Natural killer cell treated with Interleukin-12 subunit alpha and Interleukin-12 subunit beta and Interleukin-15 and Interleukin-18, amount 100 ng/mL, for 72 hours (primary cell): ENCODE measurements around the gene BCR. TPM values are rescaled to one million over a fixed set of nuclear protein-coding genes. Genes with fewer than 3 reads are reported as not detected.
A peak's percentile ranks its signal among the peaks of the same experiment; 100 is the strongest.

Experiments
- ATAC-seq, 2 donors: fragments of 150-1000 bp; cut with Tn5 transposase in 1 of 2; sonication (Bioruptor Pico), chemical (Tn5 transposase) in 1 of 2; 2 replicates each; pipeline ENCODE4 v1.10.0; 2021
- DNase-seq: peaks from one replicate; pipeline ENCODE4 v3.0.0; 2022; ENCODE audit warnings: low spot score
- H3K27ac Mint-ChIP-seq, 2 donors: 1 replicate in 1 of 2; 2 replicates in 1 of 2; pipeline ENCODE4 v1.8.0; 2022; ENCODE audit warnings: mixed read lengths in 2 of 2, mild to moderate bottlenecking in 1 of 2, moderate library complexity in 1 of 2
- H3K27me3 Mint-ChIP-seq, 2 donors: 1 replicate in 1 of 2; 2 replicates in 1 of 2; pipeline ENCODE4 v1.8.0; 2022; ENCODE audit warnings: mixed read lengths in 2 of 2
- H3K36me3 Mint-ChIP-seq: one replicate; pipeline ENCODE4 v1.8.0; 2022; ENCODE audit warnings: mixed read lengths
- H3K4me1 Mint-ChIP-seq, 2 donors: 1 replicate in 1 of 2; 2 replicates in 1 of 2; pipeline ENCODE4 v1.8.0; 2022; ENCODE audit warnings: low read depth in 2 of 2, mixed read lengths in 2 of 2, mild to moderate bottlenecking in 1 of 2
- H3K4me3 Mint-ChIP-seq: one replicate; pipeline ENCODE4 v1.8.0; 2022; ENCODE audit warnings: mixed read lengths
- H3K9me3 Mint-ChIP-seq: 2 replicates; pipeline ENCODE4 v1.8.0; 2022; ENCODE audit warnings: mixed read lengths
- total RNA-seq, 2 donors: library from RNA; stranded (reverse); gene quantifications; one replicate each; pipeline ENCODE4 v1.2.3, GENCODE V29; 2022

BCR gene
- total RNA-seq, 2 donors from 2014 or later: 55.4 to 65.8 TPM

DNA sequence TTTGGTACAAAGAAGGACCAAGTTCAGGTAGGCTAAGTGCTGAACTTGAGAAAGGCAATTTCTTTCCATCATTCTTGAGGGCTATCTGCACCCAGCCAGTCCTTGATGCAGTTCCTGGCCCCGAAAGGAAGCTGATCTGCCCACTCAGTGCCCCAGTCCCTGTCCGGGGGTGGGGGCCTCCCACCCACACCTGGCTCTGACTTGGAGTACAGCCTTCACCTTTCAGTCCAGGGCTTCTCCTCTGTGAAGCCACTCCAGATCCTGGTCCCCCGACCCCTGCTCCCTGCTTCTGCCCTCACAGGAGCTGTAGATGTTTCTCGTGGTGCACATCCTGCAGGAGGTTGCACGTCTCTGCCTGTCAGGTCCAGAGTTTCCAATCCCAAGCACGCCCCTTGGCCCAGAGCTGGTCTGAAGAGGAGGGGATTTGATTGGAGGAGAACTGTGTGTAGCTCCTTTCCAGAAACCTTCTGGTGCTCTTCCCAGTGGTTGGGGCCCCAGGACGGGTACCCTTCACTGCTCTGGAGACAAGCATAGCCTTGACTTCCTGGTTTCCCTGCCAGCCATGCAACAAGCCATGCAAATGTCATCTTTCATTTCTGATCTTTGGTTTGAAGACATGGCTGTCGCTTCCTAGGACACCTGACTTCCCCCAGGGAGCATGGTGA is 75.3 kb downstream of the BCR start:
- ATAC-seq (no peak), DNase-seq (no peak)
- Mint-ChIP-seq H3K36me3 (no peaks in the 10 kb centered on the region), H3K27me3 (no peaks in the 10 kb centered on the region), H3K4me3 (no peak overlapping the region), H3K9me3 (no peaks in the 10 kb centered on the region), H3K27ac (no peak overlapping the region), H3K4me1 (peaks cover 11 to 27% of the 10 kb centered on the region in 2 donors)

DNA sequence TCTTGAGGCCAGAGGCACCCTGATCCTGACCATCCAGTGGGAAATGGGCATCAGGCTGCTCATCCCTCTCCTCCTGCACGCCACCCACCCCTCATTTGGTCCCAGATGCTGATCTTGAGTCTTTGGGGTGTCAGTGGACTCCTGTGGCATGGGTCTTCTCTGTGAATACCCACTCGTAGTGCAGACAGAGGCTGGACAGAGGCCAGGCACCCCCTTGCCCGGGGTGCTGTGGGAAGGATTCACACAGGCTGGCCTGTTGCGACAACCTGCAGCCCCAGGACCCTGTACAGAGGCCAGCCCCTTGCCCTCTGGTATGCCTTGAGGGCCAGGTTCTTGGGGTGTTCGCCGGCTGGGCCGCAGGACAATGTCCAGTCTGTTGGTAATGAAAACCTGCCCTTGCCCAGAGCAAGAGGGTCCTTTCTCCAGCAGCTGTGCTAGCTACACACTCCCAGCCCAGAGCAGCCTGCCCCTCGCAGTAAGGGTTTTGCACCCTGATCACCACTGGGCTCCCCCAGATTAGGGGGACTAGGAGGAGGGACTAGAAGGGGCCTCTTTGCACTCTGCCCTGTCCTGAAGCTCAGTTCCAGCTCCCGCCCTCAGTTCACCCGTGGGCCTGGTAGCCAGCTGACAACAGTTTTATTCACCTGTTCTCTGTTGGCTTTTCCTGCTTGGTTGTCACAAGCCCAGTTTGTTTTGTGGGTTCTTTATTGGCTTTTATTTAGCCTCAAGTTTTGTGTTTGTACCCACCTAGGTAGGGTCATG is 76.0 kb downstream of the BCR start:
- ATAC-seq (no peak), DNase-seq (no peak)
- H3K4me1 Mint-ChIP-seq: peaks cover 11 to 23% of the 10 kb centered on the region in 2 donors
- no peaks in the 10 kb centered on the region for H3K27me3 Mint-ChIP-seq
- H3K4me3 Mint-ChIP-seq: no peak overlapping the region
- no peaks in the 10 kb centered on the region for H3K36me3 Mint-ChIP-seq
- peak overlapping the region; percentile 43 to 60 for H3K27ac Mint-ChIP-seq
- no peaks in the 10 kb centered on the region for H3K9me3 Mint-ChIP-seq

DNA sequence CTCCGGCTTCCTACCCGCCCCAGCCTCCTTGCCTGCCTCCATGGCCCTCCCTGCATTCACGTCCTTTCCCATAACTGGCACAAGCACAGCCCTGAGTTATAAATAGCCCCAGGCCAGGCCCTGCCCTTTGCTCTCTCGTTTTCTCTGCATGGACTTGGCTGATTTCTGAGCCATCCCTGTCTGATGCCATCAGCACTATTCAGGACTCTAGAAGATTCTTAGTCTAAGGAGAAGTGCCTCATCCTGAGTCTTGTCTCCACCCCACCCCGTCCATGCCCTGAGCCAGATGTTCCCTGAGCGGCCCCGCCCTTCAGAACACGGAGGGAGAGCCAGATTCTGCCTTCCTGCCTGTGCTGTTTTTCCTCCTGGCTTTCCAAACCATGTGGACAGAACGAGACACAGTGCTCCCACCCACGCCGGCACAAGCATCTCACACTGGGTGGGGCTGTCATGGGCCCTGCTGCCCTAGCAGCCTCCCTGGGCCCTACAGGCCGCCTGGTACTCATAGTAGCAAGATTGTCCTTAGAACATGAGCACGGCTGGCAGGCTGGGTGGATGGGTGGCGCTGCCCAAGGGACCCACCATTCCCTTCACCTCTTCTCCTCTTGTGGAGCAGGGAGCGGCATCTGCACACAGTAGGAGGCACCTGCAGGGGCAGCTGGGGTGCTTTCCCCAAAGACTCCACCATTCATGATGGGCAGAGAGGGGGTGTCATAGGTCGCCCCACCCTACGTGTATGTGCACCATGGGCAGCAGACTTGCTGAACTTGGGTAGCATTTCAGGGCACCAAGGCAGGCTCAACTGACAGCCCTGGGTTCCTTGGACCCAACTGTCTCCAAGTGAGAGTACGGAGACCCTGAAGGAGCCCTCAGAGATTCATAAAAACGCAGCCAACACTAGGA is 76.9 kb downstream of the BCR start:
- Mint-ChIP-seq H3K4me3 (no peak overlapping the region), H3K36me3 (no peaks in the 10 kb centered on the region), H3K9me3 (no peaks in the 10 kb centered on the region)

DNA sequence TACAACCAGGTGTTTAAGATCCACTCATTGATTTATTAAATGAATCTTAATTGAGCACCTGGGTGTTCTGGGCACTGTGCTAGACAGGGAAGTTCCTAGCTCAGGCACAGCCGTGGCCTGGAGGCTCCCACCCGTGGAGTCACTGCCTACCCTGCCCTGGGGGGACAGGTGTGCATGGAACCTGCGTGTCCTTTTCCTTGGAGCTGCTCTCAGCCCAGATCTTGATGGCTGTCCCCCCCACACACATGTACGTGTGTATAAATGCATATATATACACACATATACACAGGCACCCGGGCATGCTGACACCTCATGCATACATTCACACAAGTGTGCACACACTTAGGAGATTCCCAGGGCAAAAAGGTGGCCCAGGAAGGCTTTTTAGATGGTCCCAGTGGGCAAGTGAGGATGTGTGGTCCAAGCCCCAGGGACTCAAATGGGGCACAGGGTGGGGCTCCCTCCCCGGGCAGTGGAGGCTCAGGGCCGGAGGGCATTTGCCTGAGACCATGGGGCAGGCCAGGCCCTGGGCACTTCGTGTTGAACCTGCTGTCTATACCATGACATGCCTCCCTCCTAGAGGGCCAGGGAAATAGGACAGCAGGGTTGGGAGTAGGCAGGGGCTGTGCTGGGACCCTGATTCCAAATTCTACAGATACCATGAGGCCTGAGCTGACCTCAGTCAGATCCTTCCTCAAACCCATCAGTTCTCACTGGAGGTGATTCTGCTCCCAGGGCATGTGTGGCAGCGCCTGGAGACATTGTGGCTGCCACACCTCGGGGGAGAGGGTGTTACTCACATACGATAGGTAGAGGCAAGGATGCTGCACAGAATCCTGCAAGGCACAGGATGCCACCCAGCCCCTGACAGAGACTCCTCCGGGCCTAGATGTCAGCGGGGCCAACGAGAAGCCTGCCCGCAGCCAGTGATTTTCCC is 77.8 kb downstream of the BCR start:
- no peak for DNase-seq
- Mint-ChIP-seq H3K27ac (no peak overlapping the region), H3K4me1 (peaks cover 11 to 20% of the 10 kb centered on the region in 2 donors)

More for the DNA sequence above, 76.9 kb downstream of the BCR start:
- peaks cover 11 to 23% of the 10 kb centered on the region in 2 donors for H3K4me1 Mint-ChIP-seq
- peak overlapping the region; percentile 43 to 60 for H3K27ac Mint-ChIP-seq
- H3K27me3 Mint-ChIP-seq: no peaks in the 10 kb centered on the region
- DNase-seq (no peak), ATAC-seq (peak in 1 of 2 donors; percentile 76)

DNA sequence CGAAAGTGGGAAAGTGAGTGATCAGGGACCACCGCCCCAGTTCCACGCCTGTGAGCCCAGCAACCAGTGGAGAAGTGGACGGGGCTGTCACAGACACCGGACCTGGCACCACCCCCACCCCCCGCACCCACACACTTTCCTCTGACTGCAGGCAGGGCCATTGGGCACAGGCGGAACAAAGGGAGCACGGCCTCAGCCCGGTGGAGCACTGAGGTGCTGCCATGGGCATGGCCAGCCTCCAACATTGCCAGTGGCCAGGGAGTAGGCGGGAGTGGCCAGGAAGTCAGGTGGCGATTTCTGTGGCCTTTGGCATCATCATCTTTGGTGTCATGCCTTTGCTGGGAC is 78.5 kb downstream of the BCR start:
- H3K9me3 Mint-ChIP-seq: no peaks in the 10 kb centered on the region
- H3K4me3 Mint-ChIP-seq: no peak overlapping the region
- ATAC-seq (no peak), DNase-seq (no peak)
- H3K27ac Mint-ChIP-seq: no peak overlapping the region
- H3K36me3 Mint-ChIP-seq: no peaks in the 10 kb centered on the region
- no peaks in the 10 kb centered on the region for H3K27me3 Mint-ChIP-seq
- H3K4me1 Mint-ChIP-seq: peaks cover 17 to 25% of the 10 kb centered on the region in 2 donors

More for the DNA sequence above, 77.8 kb downstream of the BCR start:
- no peaks in the 10 kb centered on the region for H3K36me3 Mint-ChIP-seq
- H3K4me3 Mint-ChIP-seq: no peak overlapping the region
- ATAC-seq: no peak
- no peaks in the 10 kb centered on the region for H3K9me3 Mint-ChIP-seq
- H3K27me3 Mint-ChIP-seq: no peaks in the 10 kb centered on the region

DNA sequence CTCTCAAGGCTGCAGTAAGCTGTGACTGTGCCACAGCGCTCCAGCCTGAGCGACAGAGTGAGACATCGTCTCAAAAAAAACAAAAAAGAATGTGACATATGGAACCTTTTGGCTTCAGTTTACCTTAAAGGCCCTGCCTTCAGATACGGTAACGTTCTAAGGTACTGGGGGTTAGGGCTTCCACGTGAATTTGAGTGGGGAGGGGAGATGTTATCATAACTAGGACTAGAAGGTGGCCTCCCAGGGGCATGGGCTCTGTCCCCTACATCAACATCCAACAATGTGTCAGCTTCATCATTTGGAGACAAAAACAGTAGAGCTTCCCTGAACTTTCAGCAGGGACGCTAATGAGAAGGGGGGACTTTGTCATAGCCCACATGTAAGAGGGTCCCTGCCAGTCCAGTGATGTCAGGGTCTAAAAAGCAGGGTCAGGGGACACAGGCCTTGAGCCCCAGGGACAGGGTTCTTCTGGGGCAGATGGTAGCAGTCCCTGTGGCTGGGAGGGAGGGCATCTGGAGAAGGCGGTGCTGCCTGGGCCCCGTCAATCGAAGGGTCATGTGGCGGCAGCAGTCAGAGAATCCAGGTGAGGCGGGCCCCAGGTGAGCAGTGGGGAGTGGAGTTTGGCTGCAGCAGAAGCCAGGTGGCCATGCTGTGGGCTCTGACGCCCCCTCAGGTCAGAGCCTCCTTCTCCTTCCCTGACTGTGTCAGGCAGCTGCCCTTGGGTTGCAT is 79.8 kb downstream of the BCR start:
- no peak overlapping the region for H3K27ac Mint-ChIP-seq
- H3K36me3 Mint-ChIP-seq: no peaks in the 10 kb centered on the region
- H3K4me1 Mint-ChIP-seq: peaks cover 24 to 30% of the 10 kb centered on the region in 2 donors
- no peak overlapping the region for H3K4me3 Mint-ChIP-seq
- H3K9me3 Mint-ChIP-seq: no peaks in the 10 kb centered on the region
- ATAC-seq: no peak
- no peak for DNase-seq
- H3K27me3 Mint-ChIP-seq: no peaks in the 10 kb centered on the region

DNA sequence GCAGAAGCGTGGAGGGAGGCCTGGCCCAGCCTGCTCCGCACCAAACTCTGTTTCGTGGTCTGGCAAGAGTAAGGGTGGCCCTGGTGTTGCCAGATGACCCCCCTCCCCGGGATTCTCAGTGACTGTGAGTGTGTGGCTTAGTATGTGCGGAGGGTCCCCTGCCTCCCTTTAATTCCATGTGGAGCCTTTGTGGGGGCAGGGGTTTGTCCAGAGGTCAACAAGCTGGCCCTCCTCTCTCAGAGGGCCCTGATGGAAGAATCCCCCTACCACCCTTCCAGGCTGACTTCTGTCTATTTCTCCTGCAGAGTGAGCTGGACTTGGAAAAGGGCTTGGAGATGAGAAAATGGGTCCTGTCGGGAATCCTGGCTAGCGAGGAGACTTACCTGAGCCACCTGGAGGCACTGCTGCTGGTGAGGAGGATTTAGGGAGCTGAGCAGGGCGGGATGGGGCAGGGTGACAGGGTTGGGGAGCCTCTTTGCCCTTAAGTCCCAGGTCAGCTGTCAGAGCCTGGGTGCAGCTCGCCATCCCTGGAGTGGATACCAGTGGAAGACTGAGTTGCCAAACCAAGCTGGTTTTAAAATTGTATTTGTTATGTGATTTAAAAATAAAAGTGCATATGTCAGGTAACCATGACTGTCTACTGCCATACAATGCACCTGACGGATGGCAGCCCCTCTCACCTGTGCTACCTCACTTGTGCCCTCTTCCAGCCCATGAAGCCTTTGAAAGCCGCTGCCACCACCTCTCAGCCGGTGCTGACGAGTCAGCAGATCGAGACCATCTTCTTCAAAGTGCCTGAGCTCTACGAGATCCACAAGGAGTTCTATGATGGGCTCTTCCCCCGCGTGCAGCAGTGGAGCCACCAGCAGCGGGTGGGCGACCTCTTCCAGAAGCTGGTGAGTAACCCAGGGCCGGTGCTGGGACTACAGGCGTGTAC is 80.6 kb downstream of the BCR start:
- Mint-ChIP-seq H3K9me3 (no peaks in the 10 kb centered on the region), H3K36me3 (no peaks in the 10 kb centered on the region), H3K4me1 (peaks cover 29 to 31% of the 10 kb centered on the region in 2 donors), H3K27me3 (no peaks in the 10 kb centered on the region), H3K4me3 (no peak overlapping the region), H3K27ac (no peak overlapping the region)
- no peak for ATAC-seq
- no peak for DNase-seq

DNA sequence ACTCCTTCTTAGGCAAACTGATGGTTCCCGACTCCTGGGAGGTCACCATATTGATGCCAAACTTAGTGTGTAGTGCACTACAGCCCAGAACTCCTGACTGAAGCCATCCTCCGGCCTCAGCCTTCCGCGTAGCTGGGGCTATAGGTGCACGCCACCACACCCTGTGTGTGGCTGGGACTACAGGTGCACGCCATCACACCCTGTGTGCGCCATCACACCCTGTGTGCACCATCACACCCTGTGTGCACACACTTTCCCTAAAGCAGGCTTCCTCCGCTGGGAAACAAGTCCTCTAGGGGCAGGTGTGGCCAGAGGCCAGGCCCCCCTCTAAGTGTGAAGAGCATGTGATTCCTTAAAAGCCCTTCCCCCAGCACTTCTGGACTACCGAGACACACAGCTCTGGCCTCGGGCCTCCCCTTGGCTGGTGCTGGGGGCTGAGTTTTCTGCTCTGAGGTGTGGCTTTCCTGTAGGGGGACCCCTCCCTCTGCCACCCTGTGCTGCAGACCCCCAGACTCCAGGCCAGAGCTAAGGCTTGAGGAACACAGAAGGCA is 81.7 kb downstream of the BCR start:
- H3K27ac Mint-ChIP-seq: no peak overlapping the region
- DNase-seq (no peak), ATAC-seq (no peak)
- H3K27me3 Mint-ChIP-seq: no peaks in the 10 kb centered on the region
- no peaks in the 10 kb centered on the region for H3K36me3 Mint-ChIP-seq
- H3K9me3 Mint-ChIP-seq: no peaks in the 10 kb centered on the region
- H3K4me3 Mint-ChIP-seq: no peak overlapping the region
- peaks cover 27 to 30% of the 10 kb centered on the region in 2 donors for H3K4me1 Mint-ChIP-seq

DNA sequence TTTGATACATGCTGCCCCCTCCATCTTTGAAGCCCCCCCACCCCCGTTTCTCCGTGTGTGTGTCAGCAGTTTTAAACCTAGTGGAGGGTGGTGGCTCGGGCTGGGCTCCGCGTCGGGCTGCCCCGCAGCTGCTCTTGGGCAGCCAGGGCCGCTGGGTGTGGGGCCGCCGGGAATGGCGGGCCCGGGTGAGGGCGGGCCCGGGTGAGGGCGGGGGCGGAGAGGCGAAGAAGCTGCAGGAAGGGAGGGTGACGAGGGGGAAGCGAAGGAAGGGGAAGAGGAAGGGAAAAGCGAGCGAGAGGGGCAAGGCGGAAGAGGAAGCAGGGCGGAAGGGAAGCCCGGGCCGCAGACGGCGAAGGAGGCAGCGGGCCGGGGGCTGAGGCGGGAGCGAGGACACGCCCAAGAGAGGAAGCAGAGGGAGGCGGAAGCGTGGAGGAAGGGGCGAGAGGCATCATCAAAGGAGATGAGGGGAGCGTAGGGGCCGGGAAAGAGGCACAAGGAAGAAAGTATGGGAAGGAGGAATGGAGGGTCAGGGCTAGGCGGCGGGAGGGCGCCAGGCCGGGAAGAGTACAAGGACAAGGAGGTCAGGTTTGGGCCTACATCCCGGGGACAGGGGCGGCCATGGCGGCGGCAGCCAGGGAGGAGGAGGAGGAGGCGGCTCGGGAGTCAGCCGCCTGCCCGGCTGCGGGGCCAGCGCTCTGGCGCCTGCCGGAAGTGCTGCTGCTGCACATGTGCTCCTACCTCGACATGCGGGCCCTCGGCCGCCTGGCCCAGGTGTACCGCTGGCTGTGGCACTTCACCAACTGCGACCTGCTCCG is 82.4 kb downstream of the BCR start:
- H3K4me1 Mint-ChIP-seq: peaks cover 21 to 24% of the 10 kb centered on the region in 2 donors
- H3K9me3 Mint-ChIP-seq: no peaks in the 10 kb centered on the region
- DNase-seq (no peak), ATAC-seq (no peak)
- H3K27ac Mint-ChIP-seq: no peak overlapping the region
- H3K4me3 Mint-ChIP-seq: no peak overlapping the region
- no peaks in the 10 kb centered on the region for H3K27me3 Mint-ChIP-seq
- H3K36me3 Mint-ChIP-seq: no peaks in the 10 kb centered on the region

DNA sequence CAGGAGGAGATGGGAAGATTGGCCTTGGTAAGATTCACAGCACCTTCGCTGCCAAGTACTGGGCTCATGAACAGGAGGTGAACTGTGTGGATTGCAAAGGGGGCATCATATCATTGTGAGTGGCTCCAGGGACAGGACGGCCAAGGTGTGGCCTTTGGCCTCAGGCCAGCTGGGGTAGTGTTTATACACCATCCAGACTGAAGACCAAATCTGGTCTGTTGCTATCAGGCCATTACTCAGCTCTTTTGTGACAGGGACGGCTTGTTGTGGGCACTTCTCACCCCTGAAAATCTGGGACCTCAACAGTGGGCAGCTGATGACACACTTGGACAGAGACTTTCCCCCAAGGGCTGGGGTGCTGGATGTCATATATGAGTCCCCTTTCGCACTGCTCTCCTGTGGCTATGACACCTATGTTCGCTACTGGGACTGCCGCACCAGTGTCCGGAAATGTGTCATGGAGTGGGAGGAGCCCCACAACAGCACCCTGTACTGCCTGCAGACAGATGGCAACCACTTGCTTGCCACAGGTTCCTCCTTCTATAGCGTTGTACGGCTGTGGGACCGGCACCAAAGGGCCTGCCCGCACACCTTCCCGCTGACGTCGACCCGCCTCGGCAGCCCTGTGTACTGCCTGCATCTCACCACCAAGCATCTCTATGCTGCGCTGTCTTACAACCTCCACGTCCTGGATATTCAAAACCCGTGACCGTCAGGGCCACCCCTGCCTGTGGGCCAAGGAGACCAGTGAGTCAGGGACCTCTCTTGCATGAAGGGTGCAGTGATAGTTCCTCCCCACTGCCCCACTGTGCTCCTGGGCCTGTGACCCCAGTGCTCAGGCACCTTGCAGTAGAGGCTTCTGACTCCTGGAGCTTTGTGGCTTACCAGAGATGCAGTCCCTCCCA is 83.6 kb downstream of the BCR start:
- peak overlapping the region; percentile 73 to 78 for H3K27ac Mint-ChIP-seq
- no peaks in the 10 kb centered on the region for H3K9me3 Mint-ChIP-seq
- H3K27me3 Mint-ChIP-seq: no peaks in the 10 kb centered on the region
- H3K4me3 Mint-ChIP-seq: peak overlapping the region; percentile 55
- peak; percentile 96 for ATAC-seq
- H3K4me1 Mint-ChIP-seq: peaks cover 26 to 30% of the 10 kb centered on the region in 2 donors
- H3K36me3 Mint-ChIP-seq: no peaks in the 10 kb centered on the region
- peak; percentile 94 for DNase-seq
